Left cardiac atrium (tissue), 4 donors: ENCODE data around the gene TP53BP2. TPM values are rescaled to one million over a fixed set of nuclear protein-coding genes. Genes with fewer than 3 reads are reported as not detected.
"Not testable (repeated sequence)": the region's sequence is repeated elsewhere in the genome, so short reads cannot be mapped to it uniquely, and the experiment has no call there.

Experiments used
- ATAC-seq, 2 donors: fragments of 200-7000 bp; cut with Tn5 transposase; one replicate each; pipeline ENCODE4 v1.9.1; 2020; ENCODE audit warnings: mild to moderate bottlenecking in 2 of 2, moderate library complexity in 2 of 2
- DNase-seq: peaks from one replicate; pipeline ENCODE4 v3.0.0-alpha.2; 2020
- intact Hi-C, 2 donors: fragments of 100-400 bp; cut with DNase I; formaldehyde crosslinking; loops; one replicate each; pipeline versions ENCODE4 v1.14.1 to v1.15.1; 2022 to 2023
- long read RNA-seq: library from polyadenylated mRNA; unstranded; transcript quantifications from one replicate; pipeline ENCODE4 v2.0.0, GENCODE V29; 2021
- total RNA-seq, 2 donors: library from RNA; stranded (reverse); fragmentation: NEBNext Ultra II Directional; extraction: Animal tissue kit (Norgen Biotek cat#: 25700); gene quantifications; one replicate each; pipeline ENCODE4 v1.2.1, GENCODE V29; 2021
- donor health status: DM: no; HTN: yes; CAD: no.
- donor health status: DM: no; HTN: yes; CAD: no; lungs with severe emphysema.
- donor health status: DM: yes; HTN: yes; CAD: no.
- donor health status: Dilated cardiomyopathy.

The TP53BP2 gene
- total RNA-seq, result 10 to 100 TPM; 24.0 to 26.9 TPM
- long read RNA-seq, full-length matches to known transcripts, result 2 of 9 reads
- long read RNA-seq, partial matches to known transcripts, result 7 of 9 reads
- long read RNA-seq, other reads (novel, unspliced or antisense), result 0 of 9 reads

GRCh38 chr1:223845810-223846682 lies at the start of gene TP53BP2:
Gene TP53BP2 (minus strand): TSS chr1:223845947. CDS start chr1:223845680, 267 bp downstream.
- DNase-seq, result peak; percentile 90
- ATAC-seq, result peak; percentile 92 to 95
- intact Hi-C loops, result loop anchor here in 1 of 2 donors (10.0 kb wide), 1 partner anchor 141 kb away; no protein-coding TSS in a partner anchor

GRCh38 chr1:223890494-223890893 lies 44.7 kb upstream of the TP53BP2 start:
- ATAC-seq, DNase-seq, intact Hi-C loops: not testable (repeated sequence)

GRCh38 chr1:223889319-223889718 lies 43.6 kb upstream of the TP53BP2 start:
- DNase-seq, ATAC-seq: not testable (repeated sequence)
- intact Hi-C loops, result loop anchor here in 1 of 2 donors (5.0 kb wide), 1 partner anchor 37 kb away; no protein-coding TSS in a partner anchor

- ATAC-seq (peak; percentile 97 to 98), DNase-seq (peak; percentile 43)
- intact Hi-C loops, result loop anchor here in 1 of 2 donors (5.0 kb wide), 1 partner anchor 36 kb away; no protein-coding TSS in a partner anchor
Measured at GRCh38 chr1:223887747-223888418, 42.1 kb upstream of the TP53BP2 start.

GRCh38 chr1:223886516-223886921 lies 40.8 kb upstream of the TP53BP2 start:
- peak in 1 of 2 donors; percentile 30 for ATAC-seq
- DNase-seq, result no peak
- intact Hi-C loops, result loop anchor here in 1 of 2 donors (5.0 kb wide), 1 partner anchor 34 kb away; no protein-coding TSS in a partner anchor

GRCh38 chr1:223885614-223886013 lies 39.9 kb upstream of the TP53BP2 start:
- ATAC-seq (no peak), DNase-seq (no peak)
- intact Hi-C loops, result loop anchor here in 1 of 2 donors (5.0 kb wide), 1 partner anchor 33 kb away; no protein-coding TSS in a partner anchor

GRCh38 chr1:223878598-223879325 lies 33.0 kb upstream of the TP53BP2 start:
- no peak for ATAC-seq
- intact Hi-C loops, result no loop called here
- DNase-seq, result no peak

GRCh38 chr1:223877804-223878203 lies 32.1 kb upstream of the TP53BP2 start:
- ATAC-seq (no peak), DNase-seq (no peak)
- intact Hi-C loops, result no loop called here

- intact Hi-C loops, result no loop called here
- ATAC-seq, result no peak
- no peak for DNase-seq
Measured at GRCh38 chr1:223876590-223876989, 30.8 kb upstream of the TP53BP2 start.

GRCh38 chr1:223873044-223873443 lies 27.3 kb upstream of the TP53BP2 start:
- intact Hi-C loops, result no loop called here
- DNase-seq (no peak), ATAC-seq (no peak)

- intact Hi-C loops, result no loop called here
- ATAC-seq, result no peak
Measured at GRCh38 chr1:223872308-223872901, 26.7 kb upstream of the TP53BP2 start.

GRCh38 chr1:223870617-223871574 lies 25.1 kb upstream of the TP53BP2 start:
- DNase-seq, result no peak
- intact Hi-C loops, result no loop called here
- peak; percentile 23 to 44 for ATAC-seq

More at GRCh38 chr1:223872308-223872901, 26.7 kb upstream of the TP53BP2 start:
- DNase-seq, result no peak

GRCh38 chr1:223864599-223865368 lies 19.0 kb upstream of the TP53BP2 start:
- DNase-seq, intact Hi-C loops, ATAC-seq: not testable (repeated sequence)

GRCh38 chr1:223864084-223864483 lies 18.3 kb upstream of the TP53BP2 start:
- no peak for DNase-seq
- intact Hi-C loops, result no loop called here
- no peak for ATAC-seq

GRCh38 chr1:223861904-223862303 lies 16.2 kb upstream of the TP53BP2 start:
- DNase-seq, result no peak
- no peak for ATAC-seq
- intact Hi-C loops, result no loop called here

GRCh38 chr1:223860051-223860622 lies 14.4 kb upstream of the TP53BP2 start:
- DNase-seq (no peak), ATAC-seq (no peak)
- intact Hi-C loops, result no loop called here
